GM19099 (cell line): Measurements from ENCODE around the gene FAT1.

Source experiments
- POLR2A ChIP-seq: IDR thresholded peaks from 3 replicates; pipeline ENCODE4 v1.6.1; 2011; ENCODE audit warnings: low read depth; ENCODE audit not compliant: insufficient read length; ENCODE audit errors: extremely low read depth

Gene FAT1

GRCh38 chr4:186605261-186605865 lies 118.3 kb downstream of the FAT1 start:
- TF ChIP-seq POLR2A, result no peak

GRCh38 chr4:186604124-186604807 lies 119.4 kb downstream of the FAT1 start:
- TF ChIP-seq POLR2A, result no peak

GRCh38 chr4:186602978-186603377 lies 120.7 kb downstream of the FAT1 start:
- TF ChIP-seq POLR2A, result no peak

GRCh38 chr4:186599483-186599882 lies 124.2 kb downstream of the FAT1 start:
- TF ChIP-seq POLR2A, result no peak

- TF ChIP-seq POLR2A, result no peak
Measured at GRCh38 chr4:186598686-186599085, 125.0 kb downstream of the FAT1 start.

GRCh38 chr4:186596850-186597390 lies 126.7 kb downstream of the FAT1 start:
- TF ChIP-seq POLR2A, result no peak

GRCh38 chr4:186596346-186596745 lies 127.3 kb downstream of the FAT1 start:
- TF ChIP-seq POLR2A, result no peak

GRCh38 chr4:186593587-186593973 lies 130.1 kb downstream of the FAT1 start:
- TF ChIP-seq POLR2A, result no peak

GRCh38 chr4:186592966-186593586 lies 130.6 kb downstream of the FAT1 start:
- TF ChIP-seq POLR2A, result no peak

- no peak for TF ChIP-seq POLR2A
Measured at GRCh38 chr4:186592445-186592844, 131.2 kb downstream of the FAT1 start.

GRCh38 chr4:186591651-186592050 lies 132.0 kb downstream of the FAT1 start:
- TF ChIP-seq POLR2A, result no peak

GRCh38 chr4:186588503-186588902 lies 135.2 kb downstream of the FAT1 start:
- TF ChIP-seq POLR2A, result no peak

- TF ChIP-seq POLR2A, result no peak
Measured at GRCh38 chr4:186587416-186588018, 136.1 kb downstream of the FAT1 start.

- no peak for TF ChIP-seq POLR2A
Measured at GRCh38 chr4:186586205-186586604, 137.5 kb downstream of the FAT1 start.

GRCh38 chr4:186584912-186585311 lies 138.7 kb downstream of the FAT1 start:
- no peak for TF ChIP-seq POLR2A
